ENCODE measurements around the gene EXOC2.

The EXOC2 gene

GRCh38 chr6:692356-692851 is 535 bp downstream of the EXOC2 start:
- H3K4me3 ChIP-seq (ENCODE audit: low read depth, low read length), result peak overlapping the region; percentile 98
- DNase-seq (ENCODE audit: low read depth), result peak; percentile 59
- no peak for TF ChIP-seq CTCF (conservative IDR thresholded peaks at IDR 0.05; ENCODE audit: low read depth, low read length)

- no peak for DNase-seq (ENCODE audit: low read depth)
- no peak overlapping the region for H3K4me3 ChIP-seq (ENCODE audit: low read depth, low read length)
- TF ChIP-seq CTCF (conservative IDR thresholded peaks at IDR 0.05; ENCODE audit: low read depth, low read length), result no peak
Observed at GRCh38 chr6:689223-689622, 3.7 kb downstream of the EXOC2 start.

GRCh38 chr6:686497-686896 is 6.4 kb downstream of the EXOC2 start:
- TF ChIP-seq CTCF (conservative IDR thresholded peaks at IDR 0.05; ENCODE audit: low read depth, low read length), result peak; percentile 40
- no peak overlapping the region for H3K4me3 ChIP-seq (ENCODE audit: low read depth, low read length)

DNA sequence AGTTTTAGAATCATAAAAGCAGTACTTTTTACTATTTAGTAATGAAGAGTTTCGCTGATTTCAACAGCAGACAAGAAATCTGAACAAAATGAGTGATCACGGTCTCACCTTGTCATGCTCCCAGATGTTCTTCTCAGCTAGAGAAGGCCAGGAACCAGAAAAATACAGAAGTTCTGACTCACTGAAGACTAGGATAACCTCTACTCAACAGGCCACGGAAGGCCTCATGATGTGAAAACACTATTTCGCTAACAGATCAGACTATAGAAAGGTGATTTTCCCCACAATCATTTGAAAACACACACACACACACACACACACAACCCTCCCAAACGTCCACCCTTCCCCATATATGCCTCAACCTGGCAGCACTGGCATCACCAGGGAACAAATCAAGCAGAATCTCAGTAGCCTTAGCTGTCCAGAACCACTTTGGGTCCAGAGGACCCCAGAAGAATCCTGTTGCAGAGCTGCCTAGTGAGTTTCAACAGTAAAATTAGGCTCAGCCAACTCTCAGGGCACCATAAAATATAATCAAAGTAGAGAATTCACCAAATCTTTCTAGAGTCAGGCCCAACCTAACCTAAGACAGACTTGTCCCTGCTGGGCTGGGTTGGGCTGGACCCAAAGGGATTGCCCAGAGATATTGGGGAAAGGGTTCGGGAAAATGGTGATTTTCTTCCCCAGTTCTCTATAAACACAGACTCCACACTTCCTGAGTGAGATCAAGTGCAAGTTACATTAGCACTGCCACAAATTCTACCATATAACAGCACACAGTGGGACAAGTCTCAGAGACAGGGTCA is 7.9 kb downstream of the EXOC2 start:
- no peak overlapping the region for H3K4me3 ChIP-seq (ENCODE audit: low read depth, low read length)
- peak; percentile 79 for DNase-seq (ENCODE audit: low read depth)
- no peak for TF ChIP-seq CTCF (conservative IDR thresholded peaks at IDR 0.05; ENCODE audit: low read depth, low read length)

More at GRCh38 chr6:686497-686896, 6.4 kb downstream of the EXOC2 start:
- no peak for DNase-seq (ENCODE audit: low read depth)

GRCh38 chr6:683742-684440 is 9.0 kb downstream of the EXOC2 start:
- peak overlapping the region; percentile 33 for H3K4me3 ChIP-seq (ENCODE audit: low read depth, low read length)
- peak; percentile 85 for DNase-seq (ENCODE audit: low read depth)
- no peak for TF ChIP-seq CTCF (conservative IDR thresholded peaks at IDR 0.05; ENCODE audit: low read depth, low read length)

DNA sequence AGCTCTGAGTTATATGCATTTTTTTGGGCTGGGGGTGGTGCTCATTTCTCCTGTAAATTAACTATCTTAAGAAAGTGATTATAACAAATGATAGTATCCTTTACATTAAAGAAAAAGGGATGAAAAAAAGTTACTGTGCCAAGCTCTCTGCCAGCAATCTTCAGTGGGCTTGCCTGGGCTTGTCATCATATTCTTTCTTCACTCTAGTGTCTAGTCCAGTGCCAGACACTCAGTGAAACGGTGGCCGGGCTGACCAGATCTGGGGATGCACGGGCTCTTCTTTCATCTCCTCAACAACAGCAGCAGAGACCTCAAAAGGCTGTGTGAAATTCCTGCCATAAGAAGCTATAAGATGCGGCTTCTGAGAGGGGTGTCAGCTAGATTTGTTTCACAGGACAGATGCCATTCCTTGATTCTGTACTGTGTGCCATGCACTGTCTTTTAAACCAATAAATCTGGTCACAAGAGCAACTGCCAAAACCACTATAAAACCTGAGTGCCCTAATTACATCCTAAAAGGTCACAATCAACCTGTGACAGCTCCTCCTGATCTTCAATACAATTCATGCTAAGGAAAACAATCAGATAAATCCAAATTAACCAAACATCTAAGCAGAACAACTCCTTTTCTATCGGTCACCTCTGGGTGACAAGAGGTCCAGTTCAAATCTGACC is 12.1 kb downstream of the EXOC2 start:
- no peak overlapping the region for H3K4me3 ChIP-seq (ENCODE audit: low read depth, low read length)
- no peak for DNase-seq (ENCODE audit: low read depth)
- no peak for TF ChIP-seq CTCF (conservative IDR thresholded peaks at IDR 0.05; ENCODE audit: low read depth, low read length)
